HEK293T (cell line): ENCODE results near the gene ARHGAP10.

Experiments used
- BHLHE40 ChIP-seq: fragments of 450-650 bp; IDR thresholded peaks from 2 replicates; pipeline ENCODE4 v1.6.1; 2016; ENCODE audit warnings: mild to moderate bottlenecking, moderate library complexity, borderline replicate concordance
- PKNOX1 ChIP-seq: fragments of 450-650 bp; IDR thresholded peaks from 2 replicates; pipeline ENCODE4 v1.6.1; 2016
- SUZ12 ChIP-seq: fragments of 450-650 bp; IDR thresholded peaks from 2 replicates; pipeline ENCODE4 v1.6.1; 2016; ENCODE audit warnings: mild to moderate bottlenecking

GRCh38 chr4:147964266-147964880, 232.5 kb downstream of the ARHGAP10 start:
- TF ChIP-seq BHLHE40, result no peak
- no peak for TF ChIP-seq PKNOX1
- TF ChIP-seq SUZ12, result no peak
